OCI-LY7 (cell line): Measurements from ENCODE around the gene ASPRV1. TPM values are rescaled to one million over a fixed set of nuclear protein-coding genes. Genes with fewer than 3 reads are reported as not detected.

Experiments
- BruUV-seq: library from RNA; stranded (reverse); fragments of 400-500 nt; replicated peaks from 2 replicates; lab custom pipeline; 2021; lab: Mats Ljungman, UMichigan
- CTCF ChIA-PET: fragments of 300-600 bp; sonication (Branson Sonifier 250); formaldehyde crosslinking; loops from one replicate; lab custom pipeline; 2022; ENCODE audit warnings: antibody characterized with exemption; ENCODE audit not compliant: unreplicated experiment; lab: Charles Lee
- POLR2A ChIA-PET: fragments of 300-600 bp; sonication (Branson Sonifier 250); formaldehyde crosslinking; loops from one replicate; lab custom pipeline; 2022; ENCODE audit warnings: antibody characterized with exemption; lab: Charles Lee
- DNase-seq: peaks from one replicate; pipeline ENCODE4 v3.0.0-alpha.2; 2015; ENCODE audit warnings: low spot score
- H2AFZ ChIP-seq: fragments of 200-600 bp; sonication (generic), shearing (Covaris generic); 2 replicates; pipeline ENCODE4 v1.6.1; 2014; ENCODE audit warnings: mild to moderate bottlenecking, antibody characterized with exemption, low read length, moderate library complexity
- H3K27ac ChIP-seq: fragments of 200-600 bp; sonication (generic); 2 replicates; pipeline ENCODE4 v1.5.1; 2014; ENCODE audit warnings: mixed run types, low read depth, mild to moderate bottlenecking, moderate library complexity, low read length, inconsistent platforms; ENCODE audit not compliant: poor library complexity, severe bottlenecking
- H3K36me3 ChIP-seq: fragments of 200-600 bp; sonication (generic); 2 replicates; pipeline ENCODE4 v1.6.1; 2014; ENCODE audit warnings: mild to moderate bottlenecking, antibody characterized with exemption, low read length, moderate library complexity, mixed read lengths; ENCODE audit not compliant: insufficient read depth
- H3K4me1 ChIP-seq: fragments of 200-600 bp; sonication (generic); 2 replicates; pipeline ENCODE4 v1.5.1; 2014; ENCODE audit warnings: mild to moderate bottlenecking, low read length; ENCODE audit not compliant: insufficient read depth, poor library complexity, severe bottlenecking
- H3K4me2 ChIP-seq: fragments of 200-600 bp; sonication (generic); 2 replicates; pipeline ENCODE4 v1.6.1; 2014; ENCODE audit warnings: mild to moderate bottlenecking, low read length
- H3K4me3 ChIP-seq: fragments of 200-600 bp; sonication (generic); 2 replicates; pipeline ENCODE4 v1.5.1; 2014; ENCODE audit warnings: mild to moderate bottlenecking, low read depth, low read length; ENCODE audit not compliant: poor library complexity, severe bottlenecking
- H3K79me2 ChIP-seq: fragments of 200-600 bp; sonication (generic); 2 replicates; pipeline ENCODE4 v1.6.1; 2016; ENCODE audit warnings: low read depth, mild to moderate bottlenecking, low read length, moderate library complexity, mixed read lengths; ENCODE audit not compliant: insufficient read depth
- H3K9me2 ChIP-seq: fragments of 200-600 bp; sonication (generic); 2 replicates; pipeline ENCODE4 v1.6.1; 2016; ENCODE audit warnings: mild to moderate bottlenecking, low read length, mixed read lengths; ENCODE audit not compliant: insufficient read depth
- H3K9me3 ChIP-seq: fragments of 200-600 bp; sonication (generic); 2 replicates; pipeline ENCODE4 v1.6.1; 2014; ENCODE audit warnings: mild to moderate bottlenecking, mixed run types, low read length, mixed read lengths
- H4K20me1 ChIP-seq: fragments of 200-600 bp; sonication (generic); 2 replicates; pipeline ENCODE4 v1.6.1; 2014; ENCODE audit warnings: mild to moderate bottlenecking, antibody characterized with exemption, low read length, moderate library complexity, mixed read lengths; ENCODE audit not compliant: insufficient read depth
- EZH2phosphoT487 ChIP-seq: fragments of 200-600 bp; sonication (generic); IDR thresholded peaks from 2 replicates; pipeline ENCODE4 v1.6.1; 2018; ENCODE audit warnings: low read depth, borderline replicate concordance, mild to moderate bottlenecking, mixed run types, antibody characterized with exemption, low read length, moderate library complexity, mixed read lengths
- intact Hi-C: fragments of 100-400 bp; cut with micrococcal nuclease; formaldehyde crosslinking; loops from one replicate; pipeline ENCODE4 v1.10.0; 2022; ENCODE audit not compliant: unreplicated experiment
- total RNA-seq, 2 experiments: library from RNA; depleted of rRNA in 1 of 2; stranded (reverse); fragments of >200 nt in 1 of 2; shearing (Covaris generic) in 1 of 2; gene quantifications; 2 replicates each; pipeline ENCODE4 v1.2.3, GENCODE V29; 2014 to 2022
- TF ChIP-seq, protein P1 (sequence below): fragments of 200-600 bp; sonication (generic); conservative IDR thresholded peaks from 2 replicates; pipeline ENCODE4 v1.5.1; 2014; ENCODE audit warnings: mild to moderate bottlenecking, antibody characterized with exemption, low read length, moderate library complexity, mixed read lengths

The ASPRV1 gene
- total RNA-seq, 2 experiments from 2014 or later = 1.3 to 1.4 TPM

DNA sequence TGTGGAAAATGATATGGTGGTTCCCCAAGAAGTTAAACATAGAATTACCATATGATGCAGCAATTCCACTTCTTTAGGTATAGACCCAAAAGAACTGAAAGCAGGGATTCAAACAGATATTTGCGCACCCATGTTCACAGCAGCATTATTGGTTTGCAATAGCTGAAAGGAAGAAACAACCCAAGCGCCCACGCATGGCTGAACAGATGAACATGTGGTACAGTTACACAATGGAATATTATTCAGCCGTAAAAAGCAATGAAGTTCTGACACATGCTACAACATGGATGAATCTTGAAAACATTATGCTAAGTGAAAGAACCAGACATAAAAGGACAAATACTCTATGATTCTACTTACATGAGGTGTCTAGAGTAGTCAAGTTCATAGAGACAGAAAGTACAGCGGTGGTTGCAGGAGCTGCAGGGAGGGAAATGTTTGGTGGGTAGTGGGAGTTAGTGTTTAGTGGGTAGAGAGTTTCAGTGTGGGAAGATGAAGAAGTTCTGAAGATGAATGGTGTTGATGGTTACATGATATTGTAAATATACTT lies 26.7 kb upstream of the ASPRV1 start:
- H3K36me3 ChIP-seq = no peaks in the 10 kb centered on the region
- no peak for DNase-seq
- no peaks in the 10 kb centered on the region for H3K9me2 ChIP-seq
- no peak overlapping the region for H3K4me3 ChIP-seq
- no peaks in the 10 kb centered on the region for H3K9me3 ChIP-seq
- intact Hi-C loops = no loop called here
- POLR2A ChIA-PET = interaction anchor here (1.2 kb wide), 1 partner anchor 155 kb away, joined by 3 read pairs; no protein-coding TSS in a partner anchor
- no peaks in the 10 kb centered on the region for H4K20me1 ChIP-seq
- CTCF ChIA-PET = no interaction called here
- no peaks in the 10 kb centered on the region for H3K79me2 ChIP-seq
- H2AFZ ChIP-seq = no peak overlapping the region
- no peak overlapping the region for H3K27ac ChIP-seq
- H3K4me1 ChIP-seq = no peaks in the 10 kb centered on the region
- TF ChIP-seq, protein P1, sequence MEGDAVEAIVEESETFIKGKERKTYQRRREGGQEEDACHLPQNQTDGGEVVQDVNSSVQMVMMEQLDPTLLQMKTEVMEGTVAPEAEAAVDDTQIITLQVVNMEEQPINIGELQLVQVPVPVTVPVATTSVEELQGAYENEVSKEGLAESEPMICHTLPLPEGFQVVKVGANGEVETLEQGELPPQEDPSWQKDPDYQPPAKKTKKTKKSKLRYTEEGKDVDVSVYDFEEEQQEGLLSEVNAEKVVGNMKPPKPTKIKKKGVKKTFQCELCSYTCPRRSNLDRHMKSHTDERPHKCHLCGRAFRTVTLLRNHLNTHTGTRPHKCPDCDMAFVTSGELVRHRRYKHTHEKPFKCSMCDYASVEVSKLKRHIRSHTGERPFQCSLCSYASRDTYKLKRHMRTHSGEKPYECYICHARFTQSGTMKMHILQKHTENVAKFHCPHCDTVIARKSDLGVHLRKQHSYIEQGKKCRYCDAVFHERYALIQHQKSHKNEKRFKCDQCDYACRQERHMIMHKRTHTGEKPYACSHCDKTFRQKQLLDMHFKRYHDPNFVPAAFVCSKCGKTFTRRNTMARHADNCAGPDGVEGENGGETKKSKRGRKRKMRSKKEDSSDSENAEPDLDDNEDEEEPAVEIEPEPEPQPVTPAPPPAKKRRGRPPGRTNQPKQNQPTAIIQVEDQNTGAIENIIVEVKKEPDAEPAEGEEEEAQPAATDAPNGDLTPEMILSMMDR = no peak
- no peak for TF ChIP-seq EZH2phosphoT487
- no TSS peak for BruUV-seq
- no peak overlapping the region for H3K4me2 ChIP-seq

DNA sequence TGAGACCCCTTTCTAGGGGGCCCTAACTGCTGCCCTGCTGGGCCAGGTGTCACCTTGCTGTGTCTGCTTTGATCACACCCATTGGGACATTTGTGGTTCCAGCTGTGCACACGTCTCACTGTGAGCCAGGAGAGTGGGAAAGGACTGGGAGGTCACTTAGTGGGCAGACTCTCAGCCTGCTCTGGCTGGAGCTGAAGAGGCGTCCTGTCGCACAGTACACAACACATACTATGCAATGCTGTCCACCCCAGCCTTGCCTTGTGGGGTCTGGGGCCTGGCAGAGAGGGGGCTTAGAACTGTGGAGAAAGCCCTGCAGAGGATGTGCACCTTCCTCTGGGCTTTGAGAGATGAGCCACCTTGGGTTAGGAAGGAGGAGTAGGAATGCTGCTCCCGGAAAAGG lies 25.3 kb upstream of the ASPRV1 start:
- CTCF ChIA-PET = no interaction called here
- intact Hi-C loops = no loop called here

DNA sequence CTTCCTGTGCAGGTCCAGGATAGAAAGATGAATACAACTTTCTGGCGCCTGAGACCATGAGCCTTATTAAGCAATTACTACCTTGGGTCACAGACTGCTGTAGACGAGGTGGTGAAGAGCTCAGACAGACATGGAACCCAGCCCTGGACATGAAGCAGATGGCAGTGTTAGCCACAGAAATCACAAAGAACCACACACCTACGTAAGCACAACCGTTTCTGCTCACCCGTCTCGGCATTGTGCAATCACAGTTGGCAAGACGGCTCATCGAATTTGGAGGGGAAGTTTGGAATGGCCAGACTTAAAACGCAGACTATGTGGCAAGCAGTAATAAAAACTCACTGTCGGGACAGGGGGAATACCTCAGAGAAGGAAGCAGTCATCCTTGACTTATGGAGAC lies 24.3 kb upstream of the ASPRV1 start:
- H3K27ac ChIP-seq = no peak overlapping the region
- no peak overlapping the region for H3K4me2 ChIP-seq
- no peak for DNase-seq
- POLR2A ChIA-PET = no interaction called here
- intact Hi-C loops = no loop called here
- no peaks in the 10 kb centered on the region for H4K20me1 ChIP-seq
- no peaks in the 10 kb centered on the region for H3K36me3 ChIP-seq
- BruUV-seq = no TSS peak
- no peak overlapping the region for H2AFZ ChIP-seq
- H3K4me3 ChIP-seq = no peak overlapping the region
- H3K9me2 ChIP-seq = no peaks in the 10 kb centered on the region
- H3K9me3 ChIP-seq = no peaks in the 10 kb centered on the region
- H3K79me2 ChIP-seq = no peaks in the 10 kb centered on the region
- CTCF ChIA-PET = no interaction called here
- TF ChIP-seq, protein P1 = no peak
- TF ChIP-seq EZH2phosphoT487 = no peak
- no peaks in the 10 kb centered on the region for H3K4me1 ChIP-seq

More for the DNA sequence above, 25.3 kb upstream of the ASPRV1 start:
- Histone ChIP-seq H3K4me2 (no peak overlapping the region), H3K9me2 (no peaks in the 10 kb centered on the region), H4K20me1 (no peaks in the 10 kb centered on the region), H3K79me2 (no peaks in the 10 kb centered on the region), H3K36me3 (no peaks in the 10 kb centered on the region), H3K4me3 (no peak overlapping the region), H3K27ac (no peak overlapping the region), H3K9me3 (no peaks in the 10 kb centered on the region), H2AFZ (no peak overlapping the region), H3K4me1 (no peaks in the 10 kb centered on the region)
- no TSS peak for BruUV-seq
- POLR2A ChIA-PET = no interaction called here
- DNase-seq = no peak
- TF ChIP-seq, protein P1 = no peak
- TF ChIP-seq EZH2phosphoT487 = no peak
